ENCODE data around the gene QDPR.

Gene QDPR

GRCh38 chr4:17502756-17503155, 9.1 kb downstream of the QDPR start:
- H3K4me1 ChIP-seq (ENCODE audit: control insufficient read depth, insufficient read depth, low read length): no peaks in the 10 kb centered on the region
- H3K4me3 ChIP-seq (ENCODE audit: low read length): no peak overlapping the region
- H3K27me3 ChIP-seq (ENCODE audit: control insufficient read depth, insufficient read depth, low read length): no peaks in the 10 kb centered on the region
- H3K4me2 ChIP-seq (ENCODE audit: low read length): no peak overlapping the region
- H3K36me3 ChIP-seq (ENCODE audit: insufficient read depth, low read length): peaks cover 51% of the 10 kb centered on the region
- H3K9ac ChIP-seq (ENCODE audit: low read depth, low read length): no peak overlapping the region
- no peaks in the 10 kb centered on the region for H3K9me3 ChIP-seq (replicated peaks; ENCODE audit: low read length)

- H3K9me3 ChIP-seq (replicated peaks; ENCODE audit: low read length): no peaks in the 10 kb centered on the region
- H3K4me2 ChIP-seq (ENCODE audit: low read length): no peak overlapping the region
- peaks cover 47% of the 10 kb centered on the region for H3K36me3 ChIP-seq (ENCODE audit: insufficient read depth, low read length)
- H3K9ac ChIP-seq (ENCODE audit: low read depth, low read length): no peak overlapping the region
- H3K27me3 ChIP-seq (ENCODE audit: control insufficient read depth, insufficient read depth, low read length): no peaks in the 10 kb centered on the region
- H3K4me1 ChIP-seq (ENCODE audit: control insufficient read depth, insufficient read depth, low read length): no peaks in the 10 kb centered on the region
- H3K4me3 ChIP-seq (ENCODE audit: low read length): no peak overlapping the region
These were observed 11.3 kb downstream of the QDPR start for GRCh38 chr4:17500574-17500973.

- Histone ChIP-seq H3K9ac (ENCODE audit: low read depth, low read length) (no peak overlapping the region), H3K9me3 (replicated peaks; ENCODE audit: low read length) (no peaks in the 10 kb centered on the region), H3K4me2 (ENCODE audit: low read length) (no peak overlapping the region), H3K27me3 (ENCODE audit: control insufficient read depth, insufficient read depth, low read length) (no peaks in the 10 kb centered on the region), H3K4me1 (ENCODE audit: control insufficient read depth, insufficient read depth, low read length) (peaks cover 13% of the 10 kb centered on the region), H3K4me3 (ENCODE audit: low read length) (no peak overlapping the region), H3K36me3 (ENCODE audit: insufficient read depth, low read length) (peaks cover 52% of the 10 kb centered on the region)
These were observed 13.9 kb downstream of the QDPR start for GRCh38 chr4:17497890-17498523.

- peaks cover 45% of the 10 kb centered on the region for H3K36me3 ChIP-seq (ENCODE audit: insufficient read depth, low read length)
- H3K4me3 ChIP-seq (ENCODE audit: low read length): no peak overlapping the region
These were observed 17.4 kb downstream of the QDPR start for GRCh38 chr4:17494258-17495190.

GRCh38 chr4:17493619-17494018, 18.3 kb downstream of the QDPR start:
- Histone ChIP-seq H3K4me1 (ENCODE audit: control insufficient read depth, insufficient read depth, low read length) (peaks cover 19% of the 10 kb centered on the region), H3K36me3 (ENCODE audit: insufficient read depth, low read length) (peaks cover 45% of the 10 kb centered on the region), H3K9ac (ENCODE audit: low read depth, low read length) (no peak overlapping the region)

More at GRCh38 chr4:17494258-17495190, 17.4 kb downstream of the QDPR start:
- Histone ChIP-seq H3K4me2 (ENCODE audit: low read length) (peak overlapping the region; percentile 21), H3K4me1 (ENCODE audit: control insufficient read depth, insufficient read depth, low read length) (peaks cover 19% of the 10 kb centered on the region), H3K9ac (ENCODE audit: low read depth, low read length) (no peak overlapping the region), H3K27me3 (ENCODE audit: control insufficient read depth, insufficient read depth, low read length) (no peaks in the 10 kb centered on the region), H3K9me3 (replicated peaks; ENCODE audit: low read length) (no peaks in the 10 kb centered on the region)

GRCh38 chr4:17492876-17493275, 19.0 kb downstream of the QDPR start:
- Histone ChIP-seq H3K27me3 (ENCODE audit: control insufficient read depth, insufficient read depth, low read length) (no peaks in the 10 kb centered on the region), H3K4me1 (ENCODE audit: control insufficient read depth, insufficient read depth, low read length) (peaks cover 19% of the 10 kb centered on the region), H3K9me3 (replicated peaks; ENCODE audit: low read length) (no peaks in the 10 kb centered on the region), H3K36me3 (ENCODE audit: insufficient read depth, low read length) (peaks cover 41% of the 10 kb centered on the region), H3K4me3 (ENCODE audit: low read length) (no peak overlapping the region), H3K9ac (ENCODE audit: low read depth, low read length) (no peak overlapping the region), H3K4me2 (ENCODE audit: low read length) (no peak overlapping the region)

More at GRCh38 chr4:17493619-17494018, 18.3 kb downstream of the QDPR start:
- Histone ChIP-seq H3K27me3 (ENCODE audit: control insufficient read depth, insufficient read depth, low read length) (no peaks in the 10 kb centered on the region), H3K9me3 (replicated peaks; ENCODE audit: low read length) (no peaks in the 10 kb centered on the region), H3K4me3 (ENCODE audit: low read length) (no peak overlapping the region), H3K4me2 (ENCODE audit: low read length) (no peak overlapping the region)

GRCh38 chr4:17492058-17492741, 19.7 kb downstream of the QDPR start:
- H3K36me3 ChIP-seq (ENCODE audit: insufficient read depth, low read length): peaks cover 35% of the 10 kb centered on the region
- no peak overlapping the region for H3K4me3 ChIP-seq (ENCODE audit: low read length)
- H3K9me3 ChIP-seq (replicated peaks; ENCODE audit: low read length): no peaks in the 10 kb centered on the region
- no peak overlapping the region for H3K9ac ChIP-seq (ENCODE audit: low read depth, low read length)
- no peak overlapping the region for H3K4me2 ChIP-seq (ENCODE audit: low read length)
- H3K27me3 ChIP-seq (ENCODE audit: control insufficient read depth, insufficient read depth, low read length): no peaks in the 10 kb centered on the region
- peaks cover 19% of the 10 kb centered on the region for H3K4me1 ChIP-seq (ENCODE audit: control insufficient read depth, insufficient read depth, low read length)

- H3K4me2 ChIP-seq (ENCODE audit: low read length): no peak overlapping the region
- no peak overlapping the region for H3K9ac ChIP-seq (ENCODE audit: low read depth, low read length)
- no peaks in the 10 kb centered on the region for H3K9me3 ChIP-seq (replicated peaks; ENCODE audit: low read length)
- peaks cover 19% of the 10 kb centered on the region for H3K4me1 ChIP-seq (ENCODE audit: control insufficient read depth, insufficient read depth, low read length)
- H3K27me3 ChIP-seq (ENCODE audit: control insufficient read depth, insufficient read depth, low read length): no peaks in the 10 kb centered on the region
- no peak overlapping the region for H3K4me3 ChIP-seq (ENCODE audit: low read length)
- H3K36me3 ChIP-seq (ENCODE audit: insufficient read depth, low read length): peaks cover 44% of the 10 kb centered on the region
These were observed 20.7 kb downstream of the QDPR start for GRCh38 chr4:17491196-17491595.

GRCh38 chr4:17490575-17491059, 21.3 kb downstream of the QDPR start:
- H3K4me3 ChIP-seq (ENCODE audit: low read length): no peak overlapping the region
- no peak overlapping the region for H3K4me2 ChIP-seq (ENCODE audit: low read length)
- peaks cover 19% of the 10 kb centered on the region for H3K4me1 ChIP-seq (ENCODE audit: control insufficient read depth, insufficient read depth, low read length)
- H3K9me3 ChIP-seq (replicated peaks; ENCODE audit: low read length): no peaks in the 10 kb centered on the region
- H3K36me3 ChIP-seq (ENCODE audit: insufficient read depth, low read length): peaks cover 47% of the 10 kb centered on the region
- no peak overlapping the region for H3K9ac ChIP-seq (ENCODE audit: low read depth, low read length)
- H3K27me3 ChIP-seq (ENCODE audit: control insufficient read depth, insufficient read depth, low read length): no peaks in the 10 kb centered on the region

- H3K9me3 ChIP-seq (replicated peaks; ENCODE audit: low read length): no peaks in the 10 kb centered on the region
- peaks cover 39% of the 10 kb centered on the region for H3K36me3 ChIP-seq (ENCODE audit: insufficient read depth, low read length)
- H3K4me1 ChIP-seq (ENCODE audit: control insufficient read depth, insufficient read depth, low read length): peaks cover 17% of the 10 kb centered on the region
- no peak overlapping the region for H3K9ac ChIP-seq (ENCODE audit: low read depth, low read length)
- H3K4me3 ChIP-seq (ENCODE audit: low read length): no peak overlapping the region
- H3K4me2 ChIP-seq (ENCODE audit: low read length): no peak overlapping the region
- no peaks in the 10 kb centered on the region for H3K27me3 ChIP-seq (ENCODE audit: control insufficient read depth, insufficient read depth, low read length)
These were observed 22.2 kb downstream of the QDPR start for GRCh38 chr4:17489721-17490120.

GRCh38 chr4:17489123-17489522, 22.8 kb downstream of the QDPR start:
- Histone ChIP-seq H3K4me3 (ENCODE audit: low read length) (no peak overlapping the region), H3K27me3 (ENCODE audit: control insufficient read depth, insufficient read depth, low read length) (no peaks in the 10 kb centered on the region), H3K4me2 (ENCODE audit: low read length) (no peak overlapping the region), H3K36me3 (ENCODE audit: insufficient read depth, low read length) (peaks cover 41% of the 10 kb centered on the region), H3K9ac (ENCODE audit: low read depth, low read length) (no peak overlapping the region), H3K4me1 (ENCODE audit: control insufficient read depth, insufficient read depth, low read length) (peaks cover 11% of the 10 kb centered on the region), H3K9me3 (replicated peaks; ENCODE audit: low read length) (no peaks in the 10 kb centered on the region)
